ENCODE results near the gene DTNA.
"Not testable (repeated sequence)": the region's sequence is repeated elsewhere in the genome, so short reads cannot be mapped to it uniquely, and the experiment has no call there.

Gene DTNA

DNA sequence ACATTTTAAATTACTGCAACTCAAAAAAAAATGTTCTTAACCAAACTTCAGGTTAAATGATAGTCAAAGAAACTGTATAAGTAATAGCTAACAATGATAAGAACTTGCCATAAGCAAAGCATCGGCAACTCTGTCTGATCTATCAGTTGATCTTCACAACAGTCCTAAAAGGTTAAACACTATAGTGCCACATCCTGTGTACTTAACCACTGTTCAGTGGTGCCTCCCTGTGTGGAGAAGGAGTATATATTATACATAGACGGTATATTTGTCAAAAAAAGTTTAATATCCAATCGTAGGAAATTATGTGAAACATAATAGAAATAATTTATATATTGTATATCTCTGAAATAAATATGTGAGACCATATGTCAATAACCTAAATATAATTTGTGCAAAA is 13.0 kb downstream of the DTNA start:
- no peak for DNase-seq

DNA sequence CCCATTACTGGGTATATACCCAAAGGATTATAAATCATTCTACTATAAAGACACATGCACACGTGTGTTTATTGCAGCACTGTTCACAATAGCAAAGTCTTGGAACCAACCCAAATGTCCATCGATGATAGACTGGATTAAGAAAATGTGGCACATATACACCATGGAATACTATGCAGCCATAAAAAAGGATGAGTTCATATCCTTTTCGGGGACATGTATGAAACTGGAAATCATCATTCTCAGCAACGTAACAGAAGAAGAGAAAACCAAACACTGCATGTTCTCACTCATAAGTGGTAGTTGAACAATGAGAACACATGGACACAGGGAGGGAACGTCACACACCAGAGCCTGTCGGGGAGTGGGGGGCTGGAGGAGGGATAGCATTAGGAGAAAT is 15.6 kb downstream of the DTNA start:
- not testable (repeated sequence) for DNase-seq

DNA sequence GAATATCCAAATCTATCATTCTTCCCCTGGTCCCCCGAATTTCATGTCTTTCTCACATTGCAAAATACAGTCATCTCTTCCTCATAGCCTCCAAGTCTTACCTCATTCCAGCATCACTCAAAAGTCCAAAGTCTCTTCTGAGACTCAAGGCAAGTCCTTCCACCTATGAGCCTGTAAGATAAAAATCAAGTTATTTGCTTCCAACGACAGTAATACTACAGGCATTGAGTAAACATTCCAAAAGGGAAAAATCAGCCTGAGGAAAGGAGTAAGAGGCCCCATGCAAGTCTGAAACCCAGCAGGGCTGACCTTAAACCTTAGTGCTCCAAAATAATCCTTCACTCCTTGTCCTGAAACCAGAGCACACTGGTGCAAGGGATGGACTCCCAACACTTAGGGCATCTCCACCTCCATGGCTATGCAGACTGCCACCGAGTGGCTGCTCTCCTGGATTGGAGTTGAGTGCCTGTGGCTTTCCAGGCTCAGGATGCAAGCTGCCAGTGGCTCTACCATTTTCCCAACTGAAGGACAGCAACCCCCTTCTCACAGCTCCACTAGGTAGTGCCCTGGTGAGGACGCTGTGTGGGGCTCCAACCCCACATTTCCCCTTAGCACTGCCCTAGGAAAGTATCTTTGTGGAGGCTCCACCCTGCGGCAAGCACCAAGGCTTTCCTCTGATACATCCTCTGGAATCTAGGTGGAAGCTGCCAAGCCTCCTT is 16.3 kb downstream of the DTNA start:
- DNase-seq = no peak

DNA sequence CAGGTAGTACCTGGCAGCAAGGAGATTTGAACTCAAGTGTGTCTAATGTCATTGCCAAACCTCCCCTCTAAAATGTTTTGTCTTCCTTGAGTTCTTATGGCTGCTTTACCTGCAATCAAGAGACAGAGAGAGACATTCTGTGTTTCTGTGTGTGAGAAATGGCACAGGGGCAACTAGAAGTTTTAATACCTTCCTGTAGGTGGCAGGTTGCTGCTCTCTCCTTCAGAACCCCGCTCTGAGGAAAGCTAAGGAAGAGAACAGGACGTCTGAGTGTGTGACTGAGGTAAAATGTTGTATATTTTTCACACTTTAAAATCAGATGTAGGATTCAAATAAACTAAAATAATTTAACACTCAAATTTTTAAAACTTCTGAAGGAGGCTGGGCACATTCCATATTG is 19.2 kb downstream of the DTNA start:
- no peak for DNase-seq

DNA sequence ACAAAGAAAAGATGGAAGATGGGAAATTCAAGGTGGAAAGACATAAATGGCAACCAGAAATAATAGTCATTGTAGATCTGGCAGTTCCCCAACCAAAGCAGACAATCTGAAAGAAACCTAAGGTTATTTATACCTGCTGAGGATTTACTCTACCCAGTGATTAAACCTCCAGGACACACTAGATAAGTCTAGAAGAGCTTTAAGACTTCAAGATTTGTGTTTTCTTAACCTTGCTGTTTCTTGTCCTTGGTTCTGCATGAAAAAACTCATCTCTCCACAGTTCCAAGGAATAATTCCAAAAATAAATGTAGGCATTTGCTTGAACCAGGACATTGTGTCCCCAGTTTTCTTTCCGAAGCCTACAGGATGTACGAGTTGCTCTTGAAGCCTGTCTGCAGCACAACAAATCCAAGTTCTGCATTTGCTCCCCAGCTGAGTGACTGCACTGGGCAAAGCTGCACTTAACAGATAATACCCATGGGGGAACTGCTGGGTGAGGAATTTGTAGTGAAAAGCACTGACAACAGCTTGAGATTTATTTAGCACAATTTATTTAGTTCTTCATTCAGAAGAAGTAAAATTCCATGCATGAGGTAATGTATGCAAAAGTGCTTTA is 19.8 kb downstream of the DTNA start:
- DNase-seq = peak in 9 of 58 donors; percentile 14 to 76 (median 29)

DNA sequence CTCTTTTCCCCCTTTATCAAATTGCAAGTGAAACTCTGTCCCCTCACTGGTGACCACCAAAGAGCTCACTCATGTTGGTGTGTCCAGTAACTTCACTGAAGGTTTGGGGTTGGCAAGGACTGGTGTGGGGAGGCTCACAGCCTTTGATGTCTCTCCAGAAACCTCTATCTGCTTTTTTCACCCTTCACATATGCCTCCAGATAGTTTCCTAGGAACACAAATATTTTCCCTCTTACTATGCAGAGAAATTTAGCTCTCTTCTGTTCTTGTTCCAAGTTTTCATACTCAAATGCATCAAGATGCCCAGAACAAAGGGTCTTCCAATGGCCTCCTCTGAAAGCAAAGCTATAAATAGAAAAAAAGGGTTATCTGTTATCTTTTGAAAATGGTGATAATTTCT is 20.7 kb downstream of the DTNA start:
- no peak for DNase-seq

DNA sequence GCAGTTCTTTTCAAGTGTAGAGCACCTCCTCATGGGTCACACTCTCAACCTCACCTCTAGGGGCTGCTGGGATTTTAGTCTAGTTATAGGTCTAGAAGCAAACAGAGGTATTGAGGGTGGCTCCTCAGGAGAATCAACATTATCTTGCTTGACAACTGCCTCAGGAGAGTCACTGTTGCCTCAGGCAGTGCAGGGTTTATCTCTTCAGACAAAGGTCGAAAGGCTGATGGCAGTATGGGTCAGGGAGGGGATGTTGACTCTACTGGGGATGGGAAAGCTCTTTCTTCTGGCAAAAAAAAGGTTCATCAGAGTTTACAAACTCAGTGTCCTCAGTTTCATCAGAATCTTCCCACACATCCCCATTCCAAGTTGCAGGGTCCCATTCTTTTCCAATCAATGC is 24.0 kb downstream of the DTNA start:
- DNase-seq = no peak

DNA sequence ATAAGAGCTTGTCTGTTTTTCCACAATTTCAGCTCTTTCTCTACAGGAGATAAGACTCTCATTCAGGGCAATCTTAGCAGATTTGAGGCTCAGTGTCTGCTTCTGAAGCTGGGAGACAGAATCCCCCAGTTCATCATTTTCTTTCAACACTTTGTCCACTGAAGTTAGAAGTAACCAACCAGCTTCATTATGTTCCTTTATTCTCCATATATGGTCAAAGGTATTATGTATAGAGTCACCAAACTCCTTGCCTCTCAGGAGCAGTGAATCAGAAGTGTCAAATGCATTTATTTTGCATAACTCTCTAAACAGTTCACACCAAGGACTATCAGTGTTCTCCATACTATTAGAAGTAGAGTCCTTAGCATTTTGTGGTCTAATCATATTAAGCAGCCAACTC is 24.4 kb downstream of the DTNA start:
- not testable (repeated sequence) for DNase-seq

DNA sequence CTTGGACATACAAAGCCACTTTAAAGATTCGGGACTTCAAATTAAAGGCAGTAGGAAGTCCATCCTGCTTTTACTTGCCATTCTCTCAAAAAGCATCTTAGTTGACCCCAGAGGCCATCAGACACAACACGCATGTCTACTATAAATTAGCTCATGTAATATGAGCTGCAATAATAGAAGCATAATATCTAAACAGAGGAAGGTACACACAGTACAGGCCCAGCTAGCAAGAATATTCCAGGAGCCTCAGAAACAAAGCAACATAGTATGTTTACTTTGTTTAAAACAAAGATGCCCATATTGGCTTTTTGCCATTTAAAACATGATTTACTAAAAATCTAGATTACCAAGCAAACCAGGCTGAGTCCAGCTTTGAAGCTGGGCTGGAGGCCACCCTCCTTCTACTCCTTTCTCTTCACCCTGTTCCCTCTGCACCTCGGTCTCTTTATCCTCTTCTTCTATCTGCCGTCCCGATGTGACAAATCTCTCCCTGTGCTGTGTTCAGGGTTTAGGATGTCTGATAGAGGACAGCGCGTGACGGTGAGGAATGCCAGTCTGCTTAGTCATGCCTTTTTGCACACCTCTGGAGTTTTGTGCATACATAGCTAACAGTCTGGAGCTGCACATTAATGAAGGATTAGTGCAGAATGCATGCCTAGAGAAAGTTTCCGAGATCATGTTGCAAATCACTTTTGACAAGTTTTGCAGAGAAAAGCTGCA is 28.2 kb downstream of the DTNA start:
- DNase-seq = peak in 1 of 58 donors; percentile 16

DNA sequence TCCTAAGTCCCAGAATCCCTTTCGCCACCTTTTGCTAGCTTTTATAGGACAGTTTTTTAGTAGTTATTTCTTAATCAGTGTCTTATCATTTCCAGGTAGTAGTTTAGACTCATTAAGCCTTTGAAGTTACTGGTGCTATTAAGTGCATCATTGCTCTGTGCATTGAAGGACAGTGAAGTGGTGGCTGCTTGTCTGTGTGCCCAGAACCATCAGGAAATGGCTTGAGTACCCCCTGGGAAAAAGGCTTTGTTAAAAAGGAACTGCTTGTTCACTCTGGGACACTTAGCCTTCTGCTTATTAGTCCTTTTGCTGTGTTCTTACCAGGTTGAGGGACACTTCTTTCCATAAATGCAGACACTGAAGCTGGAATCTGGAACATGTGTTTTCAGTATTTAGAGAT is 30.0 kb downstream of the DTNA start:
- DNase-seq = peak in 2 of 58 donors; percentile 6 to 8

DNA sequence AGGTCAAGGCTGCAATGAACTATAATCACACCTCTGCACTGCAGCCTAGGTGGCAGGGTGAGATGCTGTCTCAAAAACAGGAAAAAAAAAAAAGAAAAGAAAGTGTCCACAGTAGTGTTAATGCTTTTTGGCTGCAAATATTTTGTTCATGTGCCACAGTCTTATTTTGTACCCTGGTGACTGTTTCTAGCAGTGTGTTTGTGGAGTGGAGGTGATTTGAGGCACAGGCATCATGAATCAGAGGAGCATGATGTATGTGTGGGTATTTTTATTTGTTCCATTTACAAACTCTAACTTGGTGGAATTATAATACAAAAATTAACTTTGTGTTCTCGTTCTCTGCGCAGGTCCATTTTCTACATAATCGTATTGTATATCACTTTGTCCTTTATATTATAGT is 30.6 kb downstream of the DTNA start:
- peak in 1 of 58 donors; percentile 9 for DNase-seq

DNA sequence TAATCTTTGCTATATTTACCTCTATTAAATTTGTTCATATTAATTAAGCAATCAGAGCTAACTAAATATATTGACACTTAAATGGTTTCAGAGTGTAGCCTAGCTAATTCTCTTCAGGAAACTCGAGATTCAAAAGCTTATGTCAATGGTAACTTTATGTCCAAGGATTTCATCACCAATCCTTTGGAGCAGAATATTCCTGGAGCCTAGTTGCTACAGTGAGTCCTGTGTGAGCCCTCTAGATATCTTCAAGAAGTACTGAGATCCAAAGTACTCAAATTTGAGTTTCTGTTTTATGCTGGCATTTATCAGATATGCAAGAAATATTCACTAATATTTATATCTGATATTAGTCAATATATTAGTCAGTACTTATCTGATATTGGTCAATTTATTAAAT is 31.3 kb downstream of the DTNA start:
- no peak for DNase-seq

DNA sequence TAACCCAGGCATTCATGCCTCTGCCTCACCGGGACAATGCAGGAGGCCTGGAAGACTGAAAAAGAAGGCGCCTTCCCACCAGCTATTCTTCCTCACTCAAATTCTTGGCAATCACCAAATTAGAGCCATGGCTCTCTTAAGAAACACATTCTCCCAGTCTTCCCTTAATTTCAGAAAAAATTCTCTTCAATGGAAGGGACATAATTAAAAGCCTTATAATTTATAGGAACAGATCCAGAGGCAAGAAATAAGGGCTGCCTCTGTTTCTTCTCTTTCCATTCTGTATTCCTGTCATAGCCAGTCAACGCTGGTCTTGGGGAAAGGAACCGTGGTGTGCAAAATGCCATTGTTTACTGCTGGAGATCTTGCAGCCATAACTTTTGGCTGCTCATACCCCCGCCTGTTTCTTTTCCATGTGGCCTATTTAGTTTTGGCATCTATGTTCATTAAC is 32.8 kb downstream of the DTNA start:
- DNase-seq = peak in 28 of 58 donors; percentile 2 to 84 (median 27)

DNA sequence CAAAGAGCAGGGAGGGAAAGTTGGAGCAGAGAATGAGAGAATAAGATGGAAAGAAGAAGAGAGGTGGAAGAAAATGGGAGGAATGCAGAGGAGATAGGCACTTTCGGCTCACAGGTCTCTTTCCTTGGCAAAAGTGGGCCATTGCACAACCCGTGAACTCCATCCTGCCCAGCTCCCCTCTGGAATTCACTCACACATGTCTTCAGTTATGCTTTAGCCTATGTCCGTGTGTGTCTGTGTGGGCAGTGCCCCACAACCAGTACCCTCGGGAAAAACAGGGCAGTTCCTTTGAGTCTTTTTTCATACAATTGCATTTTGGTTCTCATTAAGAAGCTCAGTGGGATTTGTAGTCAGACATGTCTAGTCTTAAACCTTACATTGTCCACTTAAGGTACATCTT is 34.5 kb downstream of the DTNA start:
- DNase-seq = no peak

DNA sequence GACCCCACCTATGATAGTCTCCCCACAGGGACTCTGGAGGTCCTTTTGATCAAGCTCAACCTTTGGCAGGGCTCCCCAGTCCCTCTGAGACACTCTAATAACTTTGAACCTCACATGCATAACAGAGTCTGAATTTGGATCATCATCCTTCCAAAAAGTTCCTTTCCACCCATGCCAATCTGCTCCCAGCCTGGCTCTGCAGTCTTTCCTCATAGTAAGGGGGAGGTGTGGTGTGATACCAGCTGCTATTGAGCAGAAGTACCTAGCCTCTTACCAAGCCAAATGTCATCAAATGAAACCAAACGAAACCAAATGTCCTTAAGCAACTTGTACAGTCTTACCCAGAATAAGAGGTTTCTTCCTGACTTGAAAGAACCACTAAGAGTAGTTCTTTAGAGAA is 36.5 kb downstream of the DTNA start:
- peak in 18 of 58 donors; percentile 1 to 50 (median 24) for DNase-seq

DNA sequence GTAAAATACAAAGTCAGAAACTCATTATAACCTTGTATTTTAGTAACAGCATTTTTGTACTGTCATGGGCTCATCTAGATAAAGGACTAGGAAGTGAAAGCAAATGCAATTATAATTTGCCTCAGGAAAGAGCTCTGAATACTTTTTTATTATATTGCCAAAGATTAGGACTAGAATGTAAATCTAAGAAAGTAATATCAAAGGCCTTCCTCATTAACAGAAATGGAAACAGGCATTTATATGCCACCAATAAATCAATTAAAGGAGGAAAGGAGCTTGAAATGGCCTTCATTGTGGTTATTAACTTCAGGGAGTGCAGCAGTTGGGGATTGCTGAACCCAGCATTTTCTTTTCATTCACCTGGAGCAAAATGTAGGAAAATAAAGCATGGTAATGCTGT is 39.6 kb downstream of the DTNA start:
- DNase-seq = no peak

DNA sequence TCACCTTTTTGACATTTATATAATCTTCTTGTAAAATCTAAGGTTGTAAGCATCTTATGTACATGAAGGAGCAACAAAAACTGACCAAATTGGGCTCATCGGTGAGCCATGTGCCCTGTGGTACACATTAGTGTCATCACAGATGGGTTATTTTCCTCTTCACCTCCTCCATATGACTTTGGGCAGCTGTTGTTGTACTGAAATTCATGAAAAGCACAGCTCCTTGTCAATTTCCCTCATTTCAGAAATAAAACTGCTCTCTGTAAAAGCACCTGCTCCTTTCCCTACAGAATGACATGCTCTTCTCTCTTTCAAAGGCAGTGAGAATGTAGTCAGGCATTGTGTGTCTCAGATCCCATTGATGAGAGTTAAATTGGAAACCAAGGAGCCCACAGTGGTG is 42.0 kb downstream of the DTNA start:
- no peak for DNase-seq

DNA sequence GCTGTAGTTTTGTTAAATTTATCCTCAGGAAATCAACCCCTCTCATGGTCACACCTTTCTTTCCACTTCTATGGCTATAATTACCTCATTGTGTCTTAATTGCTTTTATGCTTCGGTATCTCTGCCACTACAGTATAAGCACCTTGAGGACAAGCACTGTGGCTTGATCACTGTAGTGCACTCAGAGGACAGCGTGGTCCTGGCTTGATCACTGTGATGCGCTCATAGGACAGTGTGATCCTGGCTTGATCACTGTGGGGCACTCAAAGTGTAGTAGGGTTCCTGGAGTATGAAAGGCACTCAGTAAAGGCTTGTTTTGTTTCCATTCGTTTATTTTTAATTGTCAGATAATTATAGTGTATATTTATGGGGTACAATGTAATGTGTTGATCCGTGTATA is 44.2 kb downstream of the DTNA start:
- no peak for DNase-seq

DNA sequence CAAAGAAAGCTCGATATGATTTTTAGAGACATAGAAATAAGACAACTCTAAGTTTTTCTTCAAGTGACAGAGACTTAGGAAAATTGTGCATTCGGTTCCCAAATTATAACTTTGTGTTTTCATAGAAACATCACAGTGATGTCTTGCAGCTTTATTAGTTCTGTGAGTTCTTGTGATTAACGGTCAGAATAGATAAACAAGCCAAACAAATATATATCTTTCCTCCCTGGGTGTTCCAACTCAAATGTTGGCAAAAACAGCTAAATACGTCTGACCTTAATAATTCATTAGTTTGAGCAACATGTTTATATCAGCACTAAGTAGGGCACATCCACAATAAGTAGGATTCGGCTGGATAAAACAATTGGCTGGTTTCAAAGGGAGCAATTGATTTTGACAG is 47.6 kb downstream of the DTNA start:
- DNase-seq = no peak

DNA sequence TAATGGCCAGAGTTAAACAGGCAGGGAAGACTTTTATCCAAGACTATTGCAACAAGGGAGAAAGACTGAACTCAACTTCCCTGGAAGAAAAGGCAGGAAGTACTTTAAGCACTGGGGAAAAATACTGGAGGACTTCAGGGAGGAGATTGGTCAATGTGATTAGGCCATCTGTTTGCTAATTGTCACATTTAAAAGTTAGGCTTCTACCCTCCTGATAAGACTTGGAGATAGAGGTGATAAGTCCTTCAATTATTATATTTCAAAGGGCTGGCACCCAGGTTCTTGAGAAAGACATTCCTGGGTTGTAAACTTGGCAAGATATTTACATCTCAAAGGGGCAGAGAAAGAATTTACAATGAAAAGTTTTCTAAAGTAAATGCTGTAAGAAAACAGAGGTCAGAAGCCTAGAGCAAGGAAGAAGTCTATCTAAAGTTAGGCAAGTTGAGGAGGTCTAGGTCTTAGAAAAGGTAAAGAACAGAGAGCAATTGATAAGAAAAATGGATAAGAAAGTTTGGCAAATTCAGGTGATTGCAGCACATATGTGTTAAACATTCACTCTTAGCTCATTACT is 48.4 kb downstream of the DTNA start:
- DNase-seq = no peak

DNA sequence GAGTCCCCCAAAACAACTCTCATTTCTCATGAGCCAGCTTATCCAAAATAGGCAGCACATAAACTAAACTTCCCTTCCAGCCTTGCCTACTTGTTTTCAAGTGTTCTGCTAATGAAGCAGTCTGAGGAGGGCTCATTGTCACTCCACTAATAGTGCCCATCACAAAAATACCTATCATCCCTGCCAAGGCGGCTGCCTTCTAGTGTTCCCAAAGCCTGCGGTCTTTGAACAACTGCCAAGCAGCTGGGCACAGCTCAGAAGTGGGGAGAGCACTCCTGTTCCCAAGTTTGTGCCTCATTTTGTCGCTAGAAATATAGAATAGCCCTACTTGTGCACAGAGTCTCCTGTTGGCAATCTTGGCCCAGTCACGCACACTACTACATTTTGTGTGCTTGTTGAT is 50.3 kb downstream of the DTNA start:
- peak in 33 of 58 donors; percentile 11 to 76 (median 37) for DNase-seq

DNA sequence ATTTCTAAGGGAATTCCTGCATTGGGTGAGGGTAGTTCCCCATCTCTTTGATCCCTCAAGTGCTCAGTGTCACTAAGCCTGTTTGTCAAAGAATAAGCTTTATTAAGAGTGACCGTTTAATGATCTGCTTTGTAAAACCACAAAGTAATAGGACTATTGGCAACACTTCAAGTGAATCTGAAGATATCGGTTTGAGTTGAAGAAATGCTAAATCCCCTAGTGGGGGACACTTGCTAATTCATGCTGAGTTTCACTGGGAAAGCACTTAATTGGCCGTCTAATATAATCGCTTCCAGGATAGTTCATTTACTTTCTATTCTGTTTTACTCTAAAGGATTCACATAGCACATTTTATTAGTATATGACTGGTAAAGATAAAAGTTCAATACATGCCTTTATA is 54.4 kb downstream of the DTNA start:
- DNase-seq = no peak

All from anterior cingulate cortex (tissue), 58 donors.